Ramos (cell line): ENCODE results near the gene LYPD6.
"Not testable (repeated sequence)": the region's sequence is repeated elsewhere in the genome, so short reads cannot be mapped to it uniquely, and the experiment has no call there.

Experiments used
- in situ Hi-C: fragments of 300-500 bp; cut with MboI; formaldehyde crosslinking; loops from one replicate; pipeline ENCODE4 v1.14.3; 2022; ENCODE audit warnings: low sequenced_read_pairs; ENCODE audit not compliant: unreplicated experiment

LYPD6 gene

DNA sequence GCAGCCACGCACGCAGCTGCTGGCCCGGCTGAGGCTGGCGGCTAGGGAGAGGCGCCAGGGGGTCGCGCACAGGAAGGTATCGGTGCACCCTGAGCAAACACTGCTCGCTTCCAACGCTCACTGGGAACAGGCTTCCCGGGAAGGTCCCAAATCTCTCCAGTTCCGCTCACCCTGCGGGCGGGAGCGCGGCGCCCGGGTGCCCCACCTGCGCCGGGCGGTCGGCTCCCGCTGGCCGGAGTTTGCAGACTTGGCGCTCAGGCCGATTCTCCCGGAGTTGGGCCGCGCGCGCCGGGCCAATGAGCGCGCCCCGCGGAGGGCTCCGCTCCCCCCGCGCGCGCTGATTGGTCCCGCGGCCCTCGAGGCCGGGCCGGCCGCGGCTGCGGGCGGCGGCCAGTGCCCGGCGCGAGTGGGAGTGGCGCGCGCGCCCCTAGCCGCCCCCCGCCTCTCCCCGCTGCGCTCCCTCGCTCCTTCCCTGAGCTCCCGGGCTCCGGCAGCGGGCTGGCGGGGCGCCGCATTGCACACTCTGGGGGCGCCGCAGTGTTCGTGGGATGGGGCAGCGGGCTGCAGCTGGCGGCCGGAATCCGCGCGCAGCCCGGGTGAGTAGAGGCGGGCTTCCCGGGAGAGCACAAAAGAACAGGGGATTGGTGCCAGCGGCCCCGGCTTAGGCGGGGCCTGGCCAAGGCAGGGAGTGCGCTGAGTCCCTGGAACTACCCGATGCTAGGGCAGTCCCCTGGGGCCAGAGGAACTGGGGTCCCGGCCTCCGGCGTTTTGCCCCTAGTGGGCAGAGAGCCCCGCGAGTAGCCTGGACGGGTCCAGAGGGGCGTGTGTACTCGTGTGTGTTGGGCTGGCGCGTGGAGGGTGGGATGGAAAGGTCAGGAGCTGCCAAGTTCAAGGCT is at the start of gene LYPD6:
TSS of gene LYPD6 (plus strand) at position 461 of the 896 bp plus-strand sequence. CDS start 107,122 bp downstream, outside the sequence.
- in situ Hi-C loops: no loop called here

DNA sequence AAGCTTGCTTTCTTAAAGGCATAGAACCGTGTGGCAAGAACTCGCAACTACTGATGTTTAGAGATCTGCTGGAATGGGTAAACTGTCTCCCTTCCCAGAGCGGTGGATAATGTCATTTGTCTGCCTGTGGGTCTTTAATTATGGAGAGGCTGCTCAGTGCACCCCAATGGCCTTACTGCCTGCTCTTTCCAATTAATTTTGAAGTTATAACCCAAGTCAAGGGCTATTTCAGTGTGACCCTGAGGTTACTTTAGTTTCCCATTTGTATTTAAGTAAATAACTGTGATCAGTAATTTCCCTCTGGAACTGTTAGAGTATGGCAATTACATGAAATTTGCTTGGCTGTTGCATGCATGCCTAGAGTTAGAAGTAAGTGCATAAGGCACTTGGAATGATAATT is 48.9 kb upstream of the LYPD6 start:
- in situ Hi-C loops: no loop called here

- in situ Hi-C loops: no loop called here
Observed at GRCh38 chr2:149290662-149291061, 39.7 kb upstream of the LYPD6 start.

- in situ Hi-C loops: no loop called here
Observed at GRCh38 chr2:149291881-149292280, 38.5 kb upstream of the LYPD6 start.

- in situ Hi-C loops: no loop called here
Observed at GRCh38 chr2:149296031-149296430, 34.4 kb upstream of the LYPD6 start.

DNA sequence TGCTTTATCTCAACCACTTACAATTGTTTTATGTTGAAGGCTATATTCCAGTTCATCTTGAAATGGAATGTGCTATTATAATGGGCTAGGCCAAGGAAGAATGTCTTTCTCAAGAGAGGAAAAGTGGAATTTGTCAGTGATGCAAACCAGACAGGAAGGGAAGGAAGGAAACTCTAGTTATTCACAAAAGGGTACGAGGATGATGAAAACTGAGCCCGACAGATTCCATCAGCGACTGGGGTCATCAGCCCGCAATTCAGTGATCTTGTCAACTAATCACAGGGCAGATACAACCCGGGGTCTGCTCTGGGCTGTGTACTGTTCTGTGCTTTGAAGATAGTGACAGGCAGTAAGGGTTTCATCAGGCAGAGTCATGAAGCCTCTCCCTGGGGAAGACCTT is 23.4 kb upstream of the LYPD6 start:
- in situ Hi-C loops: no loop called here

GRCh38 chr2:149310349-149310748 is 20.0 kb upstream of the LYPD6 start:
- in situ Hi-C loops: no loop called here

DNA sequence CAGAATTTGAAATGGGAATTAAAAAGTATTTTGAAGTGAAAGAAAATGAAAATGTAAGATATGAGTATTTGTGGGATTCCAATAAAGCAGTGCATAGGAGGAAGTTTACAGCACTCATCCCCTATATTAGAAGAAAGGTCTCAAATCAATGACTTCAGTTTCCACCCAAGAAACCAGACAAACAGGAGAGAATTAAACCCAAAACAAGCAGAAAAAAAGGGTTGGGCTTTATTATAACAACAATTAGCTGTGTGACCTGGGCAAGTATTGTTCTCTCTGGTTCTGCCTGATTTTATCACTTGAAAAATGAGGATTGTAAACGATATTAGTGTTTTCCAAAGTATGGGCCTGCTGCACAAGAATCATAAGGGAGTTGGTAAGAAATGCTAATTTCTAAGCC is 18.3 kb upstream of the LYPD6 start:
- in situ Hi-C loops: no loop called here

GRCh38 chr2:149313512-149313972 is 16.8 kb upstream of the LYPD6 start:
- in situ Hi-C loops: no loop called here

DNA sequence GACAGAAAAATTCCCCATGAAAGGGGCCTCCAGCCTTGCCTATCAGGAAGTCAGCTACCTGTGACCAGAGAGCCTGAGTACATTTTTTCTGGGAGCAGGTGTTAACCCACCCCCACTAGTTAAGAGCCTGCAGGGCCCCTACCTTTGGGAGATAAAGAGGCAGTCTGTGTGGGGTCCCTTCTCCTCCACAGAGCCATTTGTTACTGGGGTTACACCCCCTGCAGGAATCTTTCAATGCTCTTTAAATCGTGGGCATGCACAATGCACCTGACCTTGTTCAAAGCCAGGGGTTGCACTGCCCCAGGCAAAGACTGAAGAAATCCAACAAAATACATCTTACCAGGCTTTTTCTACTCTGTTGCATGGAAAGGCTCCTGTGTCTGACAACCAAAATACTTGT is 15.7 kb upstream of the LYPD6 start:
- in situ Hi-C loops: no loop called here

- in situ Hi-C loops: no loop called here
Observed at GRCh38 chr2:149315461-149315860, 14.9 kb upstream of the LYPD6 start.

DNA sequence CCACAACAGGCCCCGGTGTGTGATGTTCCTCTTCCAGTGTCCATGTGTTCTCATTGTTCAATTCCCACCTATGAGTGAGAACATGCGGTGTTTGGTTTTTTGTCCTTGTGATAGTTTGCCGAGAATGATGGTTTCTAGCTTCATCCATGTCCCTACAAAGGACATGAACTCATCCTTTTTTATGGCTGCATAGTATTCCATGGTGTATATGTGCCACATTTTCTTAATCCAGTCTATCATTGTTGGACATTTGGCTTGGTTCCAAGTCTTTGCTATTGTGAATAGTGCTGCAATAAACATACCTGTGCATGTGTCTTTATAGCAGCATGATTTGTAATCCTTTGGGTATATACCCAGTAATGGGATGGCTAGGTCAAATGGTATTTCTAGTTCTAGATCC is 11.8 kb upstream of the LYPD6 start:
- in situ Hi-C loops: not testable (repeated sequence)

DNA sequence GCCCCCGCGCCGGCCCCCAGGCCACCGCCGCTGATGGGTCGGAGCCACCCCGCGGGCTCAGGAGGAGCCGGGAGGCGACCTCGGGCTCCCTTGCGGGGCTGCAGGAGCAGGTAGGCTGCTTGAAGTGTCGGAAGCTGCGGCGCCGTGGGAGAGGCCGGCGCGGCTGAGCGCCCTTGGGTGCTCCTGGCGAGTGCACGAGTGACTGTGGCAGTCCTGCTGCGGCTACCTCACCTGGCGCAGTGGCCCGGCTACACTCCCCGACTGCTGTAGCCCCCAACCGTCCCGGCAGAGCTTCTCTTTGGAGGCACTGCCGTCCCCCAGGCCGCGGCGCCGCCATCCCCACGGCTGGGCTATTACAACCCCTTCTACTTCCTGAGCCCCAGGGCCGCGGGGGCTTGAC is 10.0 kb upstream of the LYPD6 start:
- in situ Hi-C loops: no loop called here

DNA sequence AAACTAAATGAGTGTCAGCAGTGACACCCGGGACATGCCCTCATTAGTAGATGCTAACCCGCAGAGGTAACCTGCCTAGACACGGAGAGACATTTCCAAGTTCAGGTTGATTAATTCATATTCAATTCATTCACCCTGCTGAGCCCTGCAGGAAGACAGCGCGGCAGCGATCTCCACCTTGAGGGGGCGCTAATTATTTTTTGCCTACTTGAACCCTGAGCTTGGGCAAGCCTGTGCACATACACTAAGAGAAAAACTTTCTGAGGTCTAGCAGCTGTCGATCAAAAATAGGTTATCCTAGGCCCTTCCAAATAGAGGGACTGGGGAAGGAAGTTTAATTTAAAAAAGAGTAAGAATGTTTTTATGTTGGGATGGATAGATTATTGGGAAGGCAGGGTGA is 1.3 kb upstream of the LYPD6 start:
- in situ Hi-C loops: no loop called here

- in situ Hi-C loops: no loop called here
Observed at GRCh38 chr2:149329489-149330126, 779 bp upstream of the LYPD6 start.

DNA sequence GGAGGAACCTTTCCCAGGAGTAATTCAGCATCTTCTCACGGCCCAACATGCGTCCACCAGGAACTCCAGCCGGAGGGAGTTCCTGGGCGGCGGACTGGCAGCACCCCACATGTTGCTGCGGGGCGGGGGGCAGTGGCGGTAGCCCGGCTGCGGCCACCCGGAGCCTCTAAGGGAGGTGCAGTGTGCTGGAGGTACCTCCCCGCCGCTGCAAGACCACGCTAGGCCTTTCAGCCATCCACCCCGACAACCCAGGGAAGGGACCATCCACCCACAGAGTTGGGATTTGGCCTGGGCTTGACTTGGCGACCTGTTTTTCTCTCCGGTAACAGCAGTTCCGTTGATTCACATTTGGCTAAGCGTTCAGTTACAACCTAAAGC is 625 bp downstream of the LYPD6 start:
- in situ Hi-C loops: no loop called here

- in situ Hi-C loops: no loop called here
Observed at GRCh38 chr2:149332364-149332763, 2.0 kb downstream of the LYPD6 start.

GRCh38 chr2:149333636-149334035 is 3.2 kb downstream of the LYPD6 start:
- in situ Hi-C loops: no loop called here

- in situ Hi-C loops: no loop called here
Observed at GRCh38 chr2:149334156-149334555, 3.8 kb downstream of the LYPD6 start.

DNA sequence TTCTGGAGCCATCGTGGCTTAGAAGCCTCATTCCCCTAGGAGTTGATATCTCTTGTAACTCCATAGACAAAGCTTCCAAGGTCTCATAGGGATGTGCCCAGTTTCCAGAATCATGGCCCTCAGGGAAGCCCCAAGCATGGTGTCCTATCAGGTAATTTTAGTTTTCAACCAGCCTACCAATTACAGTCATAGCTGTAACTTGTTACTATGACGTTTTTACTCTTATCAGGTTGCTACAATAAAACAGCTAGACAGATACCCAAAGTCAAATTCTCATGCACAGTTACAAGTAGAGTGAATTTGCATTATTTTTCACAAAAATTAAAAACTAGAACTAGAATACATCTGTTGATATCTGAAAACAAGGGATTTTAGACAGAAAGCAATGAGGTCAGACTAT is 8.9 kb downstream of the LYPD6 start:
- in situ Hi-C loops: no loop called here

- in situ Hi-C loops: no loop called here
Observed at GRCh38 chr2:149342509-149342908, 12.1 kb downstream of the LYPD6 start.

DNA sequence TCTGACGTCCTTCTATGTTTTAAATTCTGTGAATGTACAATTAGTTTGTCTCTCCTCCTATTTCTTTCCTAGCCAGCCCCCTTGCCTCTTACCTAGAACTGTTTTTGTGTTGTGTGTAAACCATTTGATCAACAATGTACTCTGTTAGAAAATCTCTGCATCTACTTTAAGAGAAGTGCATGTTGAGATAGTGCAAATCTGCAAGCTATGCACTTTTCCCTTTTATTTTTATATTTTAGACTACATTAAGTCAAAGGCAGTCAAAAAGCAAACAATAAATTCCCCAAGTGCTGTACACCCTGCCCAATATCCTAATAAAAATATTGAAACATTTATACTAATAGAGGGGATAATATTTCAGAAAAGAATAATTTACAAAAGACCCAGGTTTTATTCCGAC is 13.7 kb downstream of the LYPD6 start:
- in situ Hi-C loops: no loop called here
